Measurements from ENCODE around the gene ENDOU. TPM values are rescaled to one million over a fixed set of nuclear protein-coding genes. Genes with fewer than 3 reads are reported as not detected.

The ENDOU gene
- total RNA-seq, 1 donor from 2014 or later: 21.4 TPM

GRCh38 chr12:47725893-47726292, 603 bp upstream of the ENDOU start:
- Histone ChIP-seq H3K4me1 (peaks cover 11% of the 10 kb centered on the region), H3K27me3 (no peaks in the 10 kb centered on the region), H3K27ac (no peak overlapping the region), H3K9me3 (no peaks in the 10 kb centered on the region), H3K36me3 (no peaks in the 10 kb centered on the region), H3K4me3 (no peak overlapping the region)
- intact Hi-C loops (cut with DNase I): no loop called here
- no peak for DNase-seq (ENCODE audit: extremely low spot score in 2 of 2)
- TF ChIP-seq POLR2AphosphoS5 (IDR thresholded peaks at IDR 0.05; ENCODE audit: insufficient read depth in 1 of 2, low read depth in 1 of 2) (no peak), POLR2A (IDR thresholded peaks at IDR 0.05) (no peak)
- TF ChIP-seq, protein P1, sequence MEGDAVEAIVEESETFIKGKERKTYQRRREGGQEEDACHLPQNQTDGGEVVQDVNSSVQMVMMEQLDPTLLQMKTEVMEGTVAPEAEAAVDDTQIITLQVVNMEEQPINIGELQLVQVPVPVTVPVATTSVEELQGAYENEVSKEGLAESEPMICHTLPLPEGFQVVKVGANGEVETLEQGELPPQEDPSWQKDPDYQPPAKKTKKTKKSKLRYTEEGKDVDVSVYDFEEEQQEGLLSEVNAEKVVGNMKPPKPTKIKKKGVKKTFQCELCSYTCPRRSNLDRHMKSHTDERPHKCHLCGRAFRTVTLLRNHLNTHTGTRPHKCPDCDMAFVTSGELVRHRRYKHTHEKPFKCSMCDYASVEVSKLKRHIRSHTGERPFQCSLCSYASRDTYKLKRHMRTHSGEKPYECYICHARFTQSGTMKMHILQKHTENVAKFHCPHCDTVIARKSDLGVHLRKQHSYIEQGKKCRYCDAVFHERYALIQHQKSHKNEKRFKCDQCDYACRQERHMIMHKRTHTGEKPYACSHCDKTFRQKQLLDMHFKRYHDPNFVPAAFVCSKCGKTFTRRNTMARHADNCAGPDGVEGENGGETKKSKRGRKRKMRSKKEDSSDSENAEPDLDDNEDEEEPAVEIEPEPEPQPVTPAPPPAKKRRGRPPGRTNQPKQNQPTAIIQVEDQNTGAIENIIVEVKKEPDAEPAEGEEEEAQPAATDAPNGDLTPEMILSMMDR (IDR thresholded peaks at IDR 0.05): no peak

- no peak for DNase-seq (ENCODE audit: extremely low spot score in 2 of 2)
- Histone ChIP-seq H3K4me1 (peaks cover 6% of the 10 kb centered on the region), H3K4me3 (no peak overlapping the region)
Observed at GRCh38 chr12:47722941-47723631, 2.2 kb downstream of the ENDOU start.

DNA sequence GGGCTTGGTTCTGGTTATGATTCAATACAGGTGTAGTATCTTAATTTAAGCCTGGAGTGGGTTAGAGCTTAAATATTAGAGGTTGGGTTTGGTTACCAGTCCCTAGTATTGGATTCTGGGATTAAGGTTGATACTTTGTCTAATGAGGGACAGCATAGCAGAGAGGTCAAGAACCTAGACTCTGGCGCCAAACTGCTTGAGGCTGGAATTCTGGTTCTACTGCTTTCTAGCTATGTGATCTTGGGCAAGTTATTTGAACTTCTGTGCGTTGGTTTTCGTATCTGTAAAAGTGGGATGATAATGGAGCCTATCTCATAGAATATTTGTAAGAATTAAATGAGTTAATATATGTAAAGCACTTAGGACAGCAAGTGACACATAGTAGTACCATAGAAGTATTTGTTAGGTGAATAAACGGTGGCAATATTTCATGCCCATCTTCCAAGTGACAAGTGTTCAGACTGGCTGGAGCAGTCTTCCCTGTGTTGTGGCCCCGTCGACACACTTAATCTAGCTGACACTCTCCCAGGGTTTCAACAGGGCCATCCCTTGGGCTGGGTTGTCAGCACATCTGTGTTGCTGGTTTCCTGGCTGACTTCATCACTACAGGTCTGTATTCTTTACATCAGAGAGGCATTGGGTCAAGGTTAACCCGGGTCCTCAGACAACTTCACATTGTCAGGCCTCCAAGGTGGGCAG, 3.0 kb downstream of the ENDOU start:
- Histone ChIP-seq H3K27me3 (no peaks in the 10 kb centered on the region), H3K27ac (no peak overlapping the region), H3K9me3 (no peaks in the 10 kb centered on the region), H3K4me3 (no peak overlapping the region), H3K4me1 (peaks cover 14% of the 10 kb centered on the region), H3K36me3 (no peaks in the 10 kb centered on the region)
- intact Hi-C loops (cut with DNase I): no loop called here
- DNase-seq (ENCODE audit: extremely low spot score in 2 of 2): peak in 1 of 2 donors; percentile 76
- TF ChIP-seq POLR2AphosphoS5 (IDR thresholded peaks at IDR 0.05; ENCODE audit: insufficient read depth in 1 of 2, low read depth in 1 of 2) (peak in 1 of 2 donors; percentile 24), POLR2A (IDR thresholded peaks at IDR 0.05) (no peak)
- TF ChIP-seq, protein P1 (IDR thresholded peaks at IDR 0.05): no peak

More at GRCh38 chr12:47722941-47723631, 2.2 kb downstream of the ENDOU start:
- Histone ChIP-seq H3K9me3 (no peaks in the 10 kb centered on the region), H3K27me3 (no peaks in the 10 kb centered on the region), H3K36me3 (no peaks in the 10 kb centered on the region), H3K27ac (no peak overlapping the region)
- intact Hi-C loops (cut with DNase I): no loop called here
- TF ChIP-seq, protein P1 (IDR thresholded peaks at IDR 0.05): no peak
- no peak for TF ChIP-seq POLR2A (IDR thresholded peaks at IDR 0.05)
- no peak for TF ChIP-seq POLR2AphosphoS5 (IDR thresholded peaks at IDR 0.05; ENCODE audit: insufficient read depth in 1 of 2, low read depth in 1 of 2)

DNA sequence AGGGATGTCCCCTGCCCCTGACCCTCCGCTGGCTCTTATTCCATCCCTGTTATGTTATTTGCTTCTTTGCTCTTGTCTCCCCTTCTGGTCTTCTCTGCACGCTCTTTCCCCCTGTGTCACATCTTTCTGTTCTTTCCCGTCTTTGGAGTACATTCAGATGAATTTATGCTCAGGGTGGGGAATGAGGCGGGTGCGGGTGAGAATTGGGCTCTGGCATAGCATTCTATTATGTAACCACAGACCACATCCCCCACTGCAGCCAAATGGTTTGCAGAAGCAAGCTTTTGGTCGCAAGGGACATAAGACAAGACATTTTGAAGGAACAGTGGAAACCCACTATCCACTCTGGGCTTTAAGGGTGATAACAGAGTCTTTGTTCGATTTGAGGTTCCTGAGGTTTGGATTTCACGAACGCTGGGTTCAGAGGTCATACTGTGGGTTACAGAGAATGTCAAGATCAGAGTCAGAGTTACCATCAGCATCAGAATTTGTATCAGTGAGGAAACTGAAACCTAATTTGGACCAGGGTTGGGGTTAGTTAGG, 3.8 kb downstream of the ENDOU start:
- Histone ChIP-seq H3K4me3 (no peak overlapping the region), H3K27me3 (no peaks in the 10 kb centered on the region), H3K36me3 (no peaks in the 10 kb centered on the region), H3K9me3 (no peaks in the 10 kb centered on the region), H3K27ac (no peak overlapping the region), H3K4me1 (peaks cover 22% of the 10 kb centered on the region)
- TF ChIP-seq POLR2AphosphoS5 (IDR thresholded peaks at IDR 0.05; ENCODE audit: insufficient read depth in 1 of 2, low read depth in 1 of 2) (no peak), POLR2A (IDR thresholded peaks at IDR 0.05) (no peak)
- TF ChIP-seq, protein P1 (IDR thresholded peaks at IDR 0.05): no peak
- peak; percentile 16 to 72 for DNase-seq (ENCODE audit: extremely low spot score in 2 of 2)
- intact Hi-C loops (cut with DNase I): no loop called here

Measured in vagina (tissue), 2 donors.